Dendritic cell treated with granulocyte-macrophage colony-stimulating factor and Interleukin-4, amounts not matched to agents 40 ng/mL and 50 ng/mL, for 4 days (primary cell): ENCODE results near the gene COX19.
A peak's percentile ranks its signal among the peaks of the same experiment; 100 is the strongest.

ENCODE experiments used
- H3K27ac Mint-ChIP-seq: one replicate; pipeline ENCODE4 v1.8.0; 2022; ENCODE audit warnings: mild to moderate bottlenecking, mixed read lengths
- H3K27me3 Mint-ChIP-seq: one replicate; pipeline ENCODE4 v1.8.0; 2022; ENCODE audit warnings: mild to moderate bottlenecking, mixed read lengths
- H3K36me3 Mint-ChIP-seq: one replicate; pipeline ENCODE4 v1.8.0; 2022; ENCODE audit warnings: low read depth, mixed read lengths
- H3K4me1 Mint-ChIP-seq: one replicate; pipeline ENCODE4 v1.8.0; 2022; ENCODE audit warnings: low read depth, mixed read lengths
- H3K4me3 Mint-ChIP-seq: one replicate; pipeline ENCODE4 v1.8.0; 2022; ENCODE audit warnings: mild to moderate bottlenecking, moderate library complexity, mixed read lengths
- H3K9me3 Mint-ChIP-seq: one replicate; pipeline ENCODE4 v1.8.0; 2022; ENCODE audit warnings: mixed read lengths
- intact Hi-C: fragments of 100-400 bp; cut with micrococcal nuclease; formaldehyde crosslinking; loops from one replicate; pipeline ENCODE4 v1.15.0; 2022

The COX19 gene

GRCh38 chr7:974820-975681 is at the start of gene COX19:
COX19 (minus strand) TSS chr7:975549; CDS start chr7:975509, 40 bp downstream.
- Mint-ChIP-seq H3K4me3 (peak within 1 kb of the TSS; percentile 92), H3K4me1 (peaks cover 36% of the 10 kb centered on the region), H3K36me3 (peaks cover 45% of the 10 kb centered on the region), H3K27me3 (peaks cover 5% of the 10 kb centered on the region), H3K27ac (peak within 1 kb of the TSS; percentile 93), H3K9me3 (no peaks in the 10 kb centered on the region)
- intact Hi-C loops = no loop called here

GRCh38 chr7:1024331-1024841 is 49.0 kb upstream of the COX19 start:
- intact Hi-C loops = no loop called here
- Mint-ChIP-seq H3K9me3 (peaks cover 9% of the 10 kb centered on the region), H3K27ac (peak overlapping the region; percentile 55), H3K4me1 (peaks cover 58% of the 10 kb centered on the region), H3K4me3 (peak overlapping the region; percentile 35), H3K36me3 (peaks cover 81% of the 10 kb centered on the region), H3K27me3 (no peaks in the 10 kb centered on the region)

GRCh38 chr7:1022801-1023465 is 47.6 kb upstream of the COX19 start:
- peaks cover 9% of the 10 kb centered on the region for H3K9me3 Mint-ChIP-seq
- intact Hi-C loops = no loop called here
- no peak overlapping the region for H3K27ac Mint-ChIP-seq
- no peaks in the 10 kb centered on the region for H3K27me3 Mint-ChIP-seq
- H3K36me3 Mint-ChIP-seq = peaks cover 96% of the 10 kb centered on the region
- H3K4me1 Mint-ChIP-seq = peaks cover 49% of the 10 kb centered on the region
- H3K4me3 Mint-ChIP-seq = no peak overlapping the region

GRCh38 chr7:1022356-1022755 is 47.0 kb upstream of the COX19 start:
- Mint-ChIP-seq H3K4me1 (peaks cover 46% of the 10 kb centered on the region), H3K9me3 (peaks cover 9% of the 10 kb centered on the region), H3K27ac (no peak overlapping the region), H3K27me3 (no peaks in the 10 kb centered on the region), H3K36me3 (peaks cover 98% of the 10 kb centered on the region), H3K4me3 (no peak overlapping the region)
- intact Hi-C loops = no loop called here

GRCh38 chr7:1021931-1022330 is 46.6 kb upstream of the COX19 start:
- Mint-ChIP-seq H3K36me3 (peaks cover 99% of the 10 kb centered on the region), H3K27me3 (no peaks in the 10 kb centered on the region), H3K27ac (no peak overlapping the region), H3K4me1 (peaks cover 42% of the 10 kb centered on the region), H3K4me3 (no peak overlapping the region), H3K9me3 (peaks cover 9% of the 10 kb centered on the region)
- intact Hi-C loops = no loop called here

GRCh38 chr7:1021366-1021765 is 46.0 kb upstream of the COX19 start:
- H3K4me1 Mint-ChIP-seq = peaks cover 36% of the 10 kb centered on the region
- H3K27me3 Mint-ChIP-seq = no peaks in the 10 kb centered on the region
- peaks cover 9% of the 10 kb centered on the region for H3K9me3 Mint-ChIP-seq
- intact Hi-C loops = no loop called here
- no peak overlapping the region for H3K4me3 Mint-ChIP-seq
- peaks cover 96% of the 10 kb centered on the region for H3K36me3 Mint-ChIP-seq
- no peak overlapping the region for H3K27ac Mint-ChIP-seq

- Mint-ChIP-seq H3K4me3 (no peak overlapping the region), H3K36me3 (peaks cover 91% of the 10 kb centered on the region), H3K4me1 (peaks cover 31% of the 10 kb centered on the region), H3K9me3 (peaks cover 9% of the 10 kb centered on the region), H3K27me3 (no peaks in the 10 kb centered on the region), H3K27ac (no peak overlapping the region)
- intact Hi-C loops = no loop called here
These were observed 45.5 kb upstream of the COX19 start for GRCh38 chr7:1020849-1021251.

GRCh38 chr7:1019789-1020610 is 44.7 kb upstream of the COX19 start:
- Mint-ChIP-seq H3K36me3 (peaks cover 85% of the 10 kb centered on the region), H3K27me3 (no peaks in the 10 kb centered on the region), H3K4me3 (no peak overlapping the region), H3K9me3 (peaks cover 9% of the 10 kb centered on the region), H3K4me1 (peaks cover 22% of the 10 kb centered on the region), H3K27ac (no peak overlapping the region)
- intact Hi-C loops = no loop called here

GRCh38 chr7:1019255-1019785 is 44.0 kb upstream of the COX19 start:
- H3K36me3 Mint-ChIP-seq = peaks cover 82% of the 10 kb centered on the region
- no peak overlapping the region for H3K27ac Mint-ChIP-seq
- peaks cover 9% of the 10 kb centered on the region for H3K9me3 Mint-ChIP-seq
- H3K27me3 Mint-ChIP-seq = no peaks in the 10 kb centered on the region
- H3K4me1 Mint-ChIP-seq = peaks cover 15% of the 10 kb centered on the region
- H3K4me3 Mint-ChIP-seq = no peak overlapping the region
- intact Hi-C loops = no loop called here

GRCh38 chr7:1018334-1018695 is 43.0 kb upstream of the COX19 start:
- Mint-ChIP-seq H3K36me3 (peaks cover 72% of the 10 kb centered on the region), H3K27ac (no peak overlapping the region), H3K9me3 (peaks cover 9% of the 10 kb centered on the region), H3K27me3 (no peaks in the 10 kb centered on the region), H3K4me1 (peaks cover 10% of the 10 kb centered on the region), H3K4me3 (no peak overlapping the region)
- intact Hi-C loops = no loop called here

GRCh38 chr7:1017586-1018333 is 42.4 kb upstream of the COX19 start:
- Mint-ChIP-seq H3K27ac (no peak overlapping the region), H3K9me3 (peaks cover 7% of the 10 kb centered on the region), H3K4me3 (no peak overlapping the region), H3K36me3 (peaks cover 66% of the 10 kb centered on the region), H3K27me3 (peaks cover under 1% of the 10 kb centered on the region), H3K4me1 (peaks cover 5% of the 10 kb centered on the region)
- intact Hi-C loops = no loop called here

- intact Hi-C loops = no loop called here
- Mint-ChIP-seq H3K4me1 (peaks cover 14% of the 10 kb centered on the region), H3K27ac (no peak overlapping the region)
These were observed 41.5 kb upstream of the COX19 start for GRCh38 chr7:1016577-1017531.

More at GRCh38 chr7:1016577-1017531, 41.5 kb upstream of the COX19 start:
- H3K36me3 Mint-ChIP-seq = peaks cover 57% of the 10 kb centered on the region
- peaks cover 6% of the 10 kb centered on the region for H3K27me3 Mint-ChIP-seq
- no peak overlapping the region for H3K4me3 Mint-ChIP-seq
- H3K9me3 Mint-ChIP-seq = no peaks in the 10 kb centered on the region
